ENCODE results near the gene IL23R.

Gene IL23R

DNA sequence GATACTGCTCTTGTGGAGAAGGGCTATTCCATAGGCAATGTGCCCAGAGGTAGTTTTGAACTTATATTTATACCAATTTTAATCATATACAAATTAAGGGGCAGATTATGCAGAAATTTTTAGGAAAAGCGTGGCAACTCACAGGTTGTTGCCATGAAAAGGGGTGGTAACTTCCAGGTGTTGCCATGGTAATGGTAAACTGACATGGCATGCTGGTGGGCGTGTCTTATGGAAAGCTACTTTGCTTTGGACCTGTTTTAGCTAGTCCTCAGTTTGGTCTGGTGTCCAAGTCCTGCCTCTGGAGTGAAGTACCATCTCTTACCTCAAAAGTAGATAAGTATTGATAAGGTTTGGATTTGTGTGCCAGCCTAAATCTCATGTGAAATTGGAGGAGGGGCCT is 7.9 kb upstream of the IL23R start:
- DNase-seq (ENCODE audit: low read depth, low spot score) = no peak
- ChIA-PET POLR2A (no interaction called here), CTCF (no interaction called here)
- H3K4me3 ChIP-seq (ENCODE audit: low read depth, low read length) = no peak overlapping the region
- no peak for TF ChIP-seq CTCF (IDR thresholded peaks at IDR 0.05; ENCODE audit: insufficient read depth, low read length, missing control alignments)

- POLR2A ChIA-PET = no interaction called here
- TF ChIP-seq CTCF (IDR thresholded peaks at IDR 0.05; ENCODE audit: insufficient read depth, low read length, missing control alignments) = no peak
- no peak for DNase-seq (ENCODE audit: low read depth, low spot score)
- H3K4me3 ChIP-seq (ENCODE audit: low read depth, low read length) = no peak overlapping the region
- CTCF ChIA-PET = no interaction called here
Measured at GRCh38 chr1:67159233-67159632, 7.0 kb upstream of the IL23R start.

GRCh38 chr1:67162954-67163353 is 3.3 kb upstream of the IL23R start:
- DNase-seq (ENCODE audit: low read depth, low spot score) = no peak
- ChIA-PET POLR2A (no interaction called here), CTCF (interaction anchor here (0.8 to 3.4 kb wide), 3 partner anchors 14 to 397 kb away, joined by 3 to 19 read pairs (median 4); no protein-coding TSS in a partner anchor)
- no peak for TF ChIP-seq CTCF (IDR thresholded peaks at IDR 0.05; ENCODE audit: insufficient read depth, low read length, missing control alignments)
- no peak overlapping the region for H3K4me3 ChIP-seq (ENCODE audit: low read depth, low read length)

DNA sequence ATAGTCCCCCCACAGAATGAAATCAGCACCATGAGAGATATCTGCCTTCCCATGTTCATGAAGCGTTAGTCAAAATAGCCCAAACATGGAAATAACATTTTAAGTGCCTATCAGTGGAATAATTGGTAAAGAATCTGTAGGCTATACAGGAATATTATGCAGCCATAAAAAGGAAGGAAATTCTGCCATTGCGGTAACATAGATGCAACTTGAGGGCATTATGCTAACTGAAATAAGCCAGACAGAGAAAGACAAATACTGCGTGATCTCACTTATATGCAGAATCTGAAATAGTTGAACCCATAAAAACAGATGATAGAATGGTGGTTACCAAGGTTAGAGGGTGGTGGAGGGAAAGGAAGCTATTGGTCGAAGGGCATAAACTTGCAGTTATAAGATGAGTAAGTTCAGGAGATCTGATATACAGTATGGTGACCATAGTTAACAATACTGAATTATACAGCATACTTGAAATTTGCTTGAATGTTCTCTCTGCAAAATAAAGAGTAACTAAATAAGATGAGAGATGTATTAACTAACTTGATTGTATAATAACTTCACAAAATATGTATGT is 699 bp upstream of the IL23R start:
- POLR2A ChIA-PET = no interaction called here

DNA sequence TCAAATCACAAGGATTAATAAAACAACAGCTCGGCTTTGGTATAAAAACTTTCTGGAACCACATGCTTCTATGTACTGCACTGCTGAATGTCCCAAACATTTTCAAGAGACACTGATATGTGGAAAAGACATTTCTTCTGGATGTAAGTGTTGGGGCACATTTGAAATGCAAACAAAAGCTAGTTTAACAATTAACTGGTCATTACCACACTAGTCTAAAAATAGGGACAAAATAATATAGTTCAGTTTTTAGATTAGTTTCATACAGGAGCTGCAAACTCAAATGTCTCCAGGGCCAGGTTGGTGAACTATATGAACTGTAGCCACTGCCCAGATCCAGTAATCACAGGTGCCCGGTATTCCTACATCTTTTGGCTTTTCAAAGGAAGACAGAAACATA is 3.2 kb downstream of the IL23R start:
- H3K4me3 ChIP-seq (ENCODE audit: low read depth, low read length) = no peak overlapping the region
- ChIA-PET POLR2A (no interaction called here), CTCF (interaction anchor here (2.0 kb wide), 1 partner anchor 174 kb away, joined by 5 read pairs; no protein-coding TSS in a partner anchor)
- TF ChIP-seq CTCF (IDR thresholded peaks at IDR 0.05; ENCODE audit: insufficient read depth, low read length, missing control alignments) = no peak
- no peak for DNase-seq (ENCODE audit: low read depth, low spot score)

More for the DNA sequence above, 699 bp upstream of the IL23R start:
- no peak for DNase-seq (ENCODE audit: low read depth, low spot score)
- no peak for TF ChIP-seq CTCF (IDR thresholded peaks at IDR 0.05; ENCODE audit: insufficient read depth, low read length, missing control alignments)
- no peak overlapping the region for H3K4me3 ChIP-seq (ENCODE audit: low read depth, low read length)
- CTCF ChIA-PET = interaction anchor here (1.0 to 2.1 kb wide), 3 partner anchors 16 to 170 kb away, joined by 3 to 8 read pairs (median 3); no protein-coding TSS in a partner anchor

GRCh38 chr1:67169932-67170331 is 3.7 kb downstream of the IL23R start:
- ChIA-PET POLR2A (no interaction called here), CTCF (interaction anchor here (2.0 kb wide), 1 partner anchor 174 kb away, joined by 5 read pairs; no protein-coding TSS in a partner anchor)
- H3K4me3 ChIP-seq (ENCODE audit: low read depth, low read length) = no peak overlapping the region
- no peak for DNase-seq (ENCODE audit: low read depth, low spot score)
- TF ChIP-seq CTCF (IDR thresholded peaks at IDR 0.05; ENCODE audit: insufficient read depth, low read length, missing control alignments) = no peak

Data from AG04449 (cell line).